Skeletal muscle tissue (tissue), 4 donors: Measurements from ENCODE around the gene ATP6V0B. TPM values are rescaled to one million over a fixed set of nuclear protein-coding genes. Genes with fewer than 3 reads are reported as not detected.

Experiments
- H3K27ac ChIP-seq: one replicate; pipeline ENCODE4 v1.7.0; 2013; ENCODE audit warnings: mild to moderate bottlenecking, low read depth, low read length, inconsistent platforms
- H3K27me3 ChIP-seq, 3 donors: one replicate each; pipeline ENCODE4 v1.7.0; 2013; ENCODE audit warnings: low read length in 3 of 3; ENCODE audit not compliant: control insufficient read depth in 3 of 3, insufficient read depth in 3 of 3
- H3K36me3 ChIP-seq, 3 donors: one replicate each; pipeline ENCODE4 v1.7.0; 2013; ENCODE audit warnings: low read length in 3 of 3; ENCODE audit not compliant: control insufficient read depth in 3 of 3, insufficient read depth in 3 of 3
- H3K4me1 ChIP-seq, 3 donors: one replicate each; pipeline ENCODE4 v1.7.0; 2013; ENCODE audit warnings: low read length in 3 of 3, mild to moderate bottlenecking in 3 of 3; ENCODE audit not compliant: control insufficient read depth in 3 of 3, insufficient read depth in 3 of 3
- H3K4me3 ChIP-seq, 3 donors: one replicate each; pipeline ENCODE4 v1.7.0; 2013; ENCODE audit warnings: low read length in 3 of 3
- H3K9ac ChIP-seq, 3 donors: one replicate each; pipeline ENCODE4 v1.7.0; 2013; ENCODE audit warnings: low read length in 3 of 3, mild to moderate bottlenecking in 3 of 3, moderate library complexity in 2 of 3, low read depth in 1 of 3
- H3K9me3 ChIP-seq, 3 donors: one replicate each; pipeline ENCODE4 v1.7.0; 2013; ENCODE audit warnings: low read length in 3 of 3; ENCODE audit not compliant: control insufficient read depth in 3 of 3
- total RNA-seq: library from RNA; depleted of rRNA; stranded (reverse); fragments of >200 nt; gene quantifications from one replicate; pipeline ENCODE4 v1.2.3, GENCODE V29; 2014
- donor health status: Osteomylitis.

ATP6V0B gene
- total RNA-seq, 1 donor from 2014 or later = 73.1 TPM

GRCh38 chr1:43968348-43968948 lies 6.3 kb upstream of the ATP6V0B start:
- Histone ChIP-seq H3K36me3 (peaks cover 47 to 60% (median 51%) of the 10 kb centered on the region in 3 donors), H3K27ac (no peak overlapping the region), H3K9ac (no peak overlapping the region), H3K9me3 (no peaks in the 10 kb centered on the region), H3K4me1 (peaks cover 28 to 37% (median 36%) of the 10 kb centered on the region in 3 donors), H3K4me3 (no peak overlapping the region), H3K27me3 (no peaks in the 10 kb centered on the region)

- no peak overlapping the region for H3K27ac ChIP-seq
- H3K27me3 ChIP-seq = no peaks in the 10 kb centered on the region
- H3K4me1 ChIP-seq = peaks cover 37 to 46% (median 46%) of the 10 kb centered on the region in 3 donors
- H3K4me3 ChIP-seq = peak overlapping the region; percentile 52 to 64 (median 56)
- H3K9me3 ChIP-seq = no peaks in the 10 kb centered on the region
- no peak overlapping the region for H3K9ac ChIP-seq
- peaks cover 39 to 52% (median 44%) of the 10 kb centered on the region in 3 donors for H3K36me3 ChIP-seq
Observed at GRCh38 chr1:43969416-43969745, 5.4 kb upstream of the ATP6V0B start.

- H3K9me3 ChIP-seq = no peaks in the 10 kb centered on the region
- H3K4me3 ChIP-seq = peak within 1 kb of the TSS; percentile 95 to 98 (median 97)
- H3K36me3 ChIP-seq = peaks cover 33 to 47% (median 38%) of the 10 kb centered on the region in 3 donors
- H3K27ac ChIP-seq = peak within 1 kb of the TSS; percentile 54
- peaks cover 38 to 48% (median 48%) of the 10 kb centered on the region in 3 donors for H3K4me1 ChIP-seq
- peak within 1 kb of the TSS; percentile 81 to 91 (median 86) for H3K9ac ChIP-seq
- no peaks in the 10 kb centered on the region for H3K27me3 ChIP-seq
Observed at GRCh38 chr1:43969746-43970466, 4.9 kb upstream of the ATP6V0B start, which contains the start of gene DPH2. DPH2 (plus strand) TSS chr1:43970010; CDS start chr1:43970176, 166 bp downstream.

DNA sequence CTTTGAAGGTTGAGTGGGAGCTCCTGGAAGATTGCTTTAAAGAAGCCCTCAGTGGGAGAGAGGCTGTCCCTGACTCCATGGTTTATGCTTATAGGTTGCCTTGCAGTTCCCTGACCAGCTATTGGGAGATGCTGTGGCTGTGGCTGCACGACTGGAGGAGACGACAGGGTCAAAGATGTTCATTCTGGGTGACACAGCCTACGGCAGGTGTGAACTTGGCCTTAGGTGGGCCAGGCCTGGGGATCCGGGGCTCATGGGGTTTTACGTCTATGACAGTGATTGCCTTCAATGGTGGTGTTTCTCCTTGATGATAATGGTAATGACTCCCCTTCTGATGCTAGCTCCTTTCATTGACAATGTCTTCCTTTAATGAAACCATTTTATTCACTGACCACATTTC lies 4.3 kb upstream of the ATP6V0B start:
- H3K27ac ChIP-seq = peak overlapping the region; percentile 54
- no peaks in the 10 kb centered on the region for H3K9me3 ChIP-seq
- H3K27me3 ChIP-seq = no peaks in the 10 kb centered on the region
- peak overlapping the region; percentile 81 to 91 (median 86) for H3K9ac ChIP-seq
- H3K4me1 ChIP-seq = peaks cover 42 to 51% (median 50%) of the 10 kb centered on the region in 3 donors
- H3K36me3 ChIP-seq = peaks cover 29 to 45% (median 34%) of the 10 kb centered on the region in 3 donors
- H3K4me3 ChIP-seq = peak overlapping the region; percentile 95 to 98 (median 97)

DNA sequence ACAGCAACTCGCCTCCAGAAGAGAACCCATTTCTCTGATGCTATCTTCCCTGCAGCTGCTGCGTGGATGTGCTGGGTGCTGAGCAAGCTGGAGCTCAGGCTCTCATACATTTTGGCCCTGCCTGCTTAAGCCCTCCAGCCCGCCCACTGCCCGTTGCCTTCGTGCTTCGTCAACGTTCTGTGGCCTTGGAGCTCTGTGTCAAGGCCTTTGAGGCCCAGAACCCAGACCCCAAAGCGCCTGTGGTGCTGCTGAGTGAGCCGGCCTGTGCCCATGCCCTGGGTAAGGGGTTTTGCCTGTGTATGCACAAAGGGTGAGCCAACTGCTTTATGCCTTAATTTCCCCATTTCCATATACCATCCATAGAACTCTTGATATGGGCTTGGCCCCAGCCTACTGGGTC lies 3.8 kb upstream of the ATP6V0B start:
- H3K27me3 ChIP-seq = no peaks in the 10 kb centered on the region
- peak overlapping the region; percentile 95 to 98 (median 97) for H3K4me3 ChIP-seq
- H3K4me1 ChIP-seq = peaks cover 46 to 55% (median 54%) of the 10 kb centered on the region in 3 donors
- peak overlapping the region; percentile 54 for H3K27ac ChIP-seq
- peak overlapping the region; percentile 25 to 91 (median 81) for H3K9ac ChIP-seq
- H3K9me3 ChIP-seq = no peaks in the 10 kb centered on the region
- H3K36me3 ChIP-seq = peaks cover 26 to 42% (median 30%) of the 10 kb centered on the region in 3 donors

GRCh38 chr1:43971336-43971980 lies 3.3 kb upstream of the ATP6V0B start:
- H3K9me3 ChIP-seq = no peaks in the 10 kb centered on the region
- peaks cover 24 to 39% (median 27%) of the 10 kb centered on the region in 3 donors for H3K36me3 ChIP-seq
- H3K9ac ChIP-seq = peak overlapping the region in 1 of 3 donors; percentile 54
- peak overlapping the region; percentile 54 for H3K27ac ChIP-seq
- H3K4me3 ChIP-seq = peak overlapping the region in 1 of 3 donors; percentile 98
- peaks cover 51 to 61% (median 60%) of the 10 kb centered on the region in 3 donors for H3K4me1 ChIP-seq
- H3K27me3 ChIP-seq = no peaks in the 10 kb centered on the region

DNA sequence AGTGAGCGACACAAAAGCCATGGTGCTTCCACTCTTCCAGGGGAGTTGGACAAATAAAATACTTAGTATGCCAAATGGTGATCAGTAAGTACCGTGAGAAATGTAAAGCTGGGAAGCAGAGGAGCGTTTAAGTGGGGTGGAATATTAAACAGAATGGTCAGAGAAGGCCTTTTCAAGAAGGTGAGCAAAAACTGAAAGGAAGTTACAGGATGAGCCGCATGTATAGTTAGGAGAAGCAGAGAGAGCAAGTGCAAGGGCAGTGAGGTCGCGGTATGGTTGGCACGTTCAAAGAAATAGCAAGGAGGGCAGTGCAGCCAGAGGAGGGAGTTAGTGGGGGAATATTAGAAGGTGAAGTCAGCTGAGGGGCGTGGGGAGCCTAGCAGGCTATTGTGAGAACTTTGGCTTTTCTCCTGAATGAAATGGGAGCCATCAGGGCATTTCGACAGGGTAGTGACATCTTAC lies 748 bp upstream of the ATP6V0B start:
- Histone ChIP-seq H3K4me3 (peak overlapping the region; percentile 86 to 94 (median 90)), H3K9me3 (no peaks in the 10 kb centered on the region), H3K9ac (peak overlapping the region; percentile 80 to 95 (median 94)), H3K4me1 (peaks cover 69 to 84% (median 80%) of the 10 kb centered on the region in 3 donors), H3K27ac (peak overlapping the region; percentile 96), H3K36me3 (peaks cover 25 to 45% (median 32%) of the 10 kb centered on the region in 3 donors), H3K27me3 (no peaks in the 10 kb centered on the region)

DNA sequence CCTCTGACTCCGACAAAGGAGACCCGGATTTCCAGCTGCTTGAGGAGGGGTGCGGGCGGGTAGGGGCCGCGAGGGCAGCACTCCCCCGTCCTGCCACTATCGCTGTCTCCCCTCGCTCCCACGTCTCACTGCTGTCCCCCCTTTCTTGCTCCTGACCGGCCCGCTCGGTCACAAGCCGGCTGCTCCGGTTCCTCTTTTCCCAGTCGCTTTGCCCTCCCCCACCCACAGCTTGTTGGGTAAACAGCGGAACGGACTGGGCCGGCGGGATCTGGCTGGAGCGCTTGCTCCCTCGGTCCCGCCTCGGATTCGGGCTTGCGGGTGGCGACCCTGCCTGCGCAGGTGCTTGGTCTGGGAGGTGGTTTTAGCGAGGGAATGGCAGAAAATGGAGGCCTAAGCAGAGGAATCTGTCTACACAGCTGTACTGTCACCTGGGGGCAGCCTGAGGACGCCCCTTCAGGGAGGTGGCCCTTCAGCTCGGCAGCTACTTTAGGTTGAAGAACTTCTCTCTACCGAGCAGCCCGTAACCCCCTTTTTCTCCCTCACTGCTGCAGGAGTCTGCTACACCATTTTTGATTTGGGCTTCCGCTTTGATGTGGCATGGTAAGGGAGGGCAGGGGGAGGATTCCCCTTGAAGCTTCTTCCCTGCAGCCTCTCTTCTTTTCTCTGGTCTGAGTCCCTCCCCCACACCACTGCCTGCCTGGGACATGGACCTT lies 645 bp downstream of the ATP6V0B start:
- peaks cover 68 to 86% (median 82%) of the 10 kb centered on the region in 3 donors for H3K4me1 ChIP-seq
- peak overlapping the region; percentile 90 to 95 (median 94) for H3K9ac ChIP-seq
- H3K36me3 ChIP-seq = peaks cover 25 to 43% (median 32%) of the 10 kb centered on the region in 3 donors
- peak overlapping the region; percentile 96 for H3K27ac ChIP-seq
- no peaks in the 10 kb centered on the region for H3K9me3 ChIP-seq
- H3K4me3 ChIP-seq = peak overlapping the region; percentile 88 to 94 (median 90)
- no peaks in the 10 kb centered on the region for H3K27me3 ChIP-seq

DNA sequence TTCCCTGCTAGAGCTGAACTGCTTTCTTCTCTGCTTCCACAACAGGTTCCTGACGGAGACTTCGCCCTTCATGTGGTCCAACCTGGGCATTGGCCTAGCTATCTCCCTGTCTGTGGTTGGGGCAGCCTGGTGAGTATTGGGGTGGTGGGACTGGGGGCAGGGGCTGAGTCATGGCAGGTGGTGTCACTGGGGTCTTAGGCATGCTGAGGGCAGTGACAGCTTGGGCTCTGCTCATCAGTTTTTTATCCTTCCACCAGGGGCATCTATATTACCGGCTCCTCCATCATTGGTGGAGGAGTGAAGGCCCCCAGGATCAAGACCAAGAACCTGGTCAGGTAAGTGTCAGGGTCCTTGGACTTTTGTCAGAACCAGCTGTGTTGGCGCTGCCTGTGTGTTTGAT lies 1.3 kb downstream of the ATP6V0B start:
- Histone ChIP-seq H3K9me3 (no peaks in the 10 kb centered on the region), H3K27me3 (no peaks in the 10 kb centered on the region), H3K4me1 (peaks cover 64 to 86% (median 78%) of the 10 kb centered on the region in 3 donors), H3K4me3 (peak overlapping the region; percentile 88 to 94 (median 90)), H3K9ac (peak overlapping the region in 2 of 3 donors; percentile 94 to 95), H3K27ac (peak overlapping the region; percentile 96), H3K36me3 (peaks cover 25 to 39% (median 32%) of the 10 kb centered on the region in 3 donors)
